Medulla oblongata (tissue), 1 donor: ENCODE data around the gene CDCA7L.
"Not testable (repeated sequence)": the region's sequence is repeated elsewhere in the genome, so short reads cannot be mapped to it uniquely, and the experiment has no call there.

Experiments
- DNase-seq: peaks from one replicate; pipeline ENCODE4 v3.0.0-alpha.2; 2015; ENCODE audit errors: extremely low spot score

The CDCA7L gene

GRCh38 chr7:21943436-21943835 lies 2.3 kb downstream of the CDCA7L start:
- DNase-seq: no peak

GRCh38 chr7:21942955-21943354 lies 2.7 kb downstream of the CDCA7L start:
- no peak for DNase-seq

DNA sequence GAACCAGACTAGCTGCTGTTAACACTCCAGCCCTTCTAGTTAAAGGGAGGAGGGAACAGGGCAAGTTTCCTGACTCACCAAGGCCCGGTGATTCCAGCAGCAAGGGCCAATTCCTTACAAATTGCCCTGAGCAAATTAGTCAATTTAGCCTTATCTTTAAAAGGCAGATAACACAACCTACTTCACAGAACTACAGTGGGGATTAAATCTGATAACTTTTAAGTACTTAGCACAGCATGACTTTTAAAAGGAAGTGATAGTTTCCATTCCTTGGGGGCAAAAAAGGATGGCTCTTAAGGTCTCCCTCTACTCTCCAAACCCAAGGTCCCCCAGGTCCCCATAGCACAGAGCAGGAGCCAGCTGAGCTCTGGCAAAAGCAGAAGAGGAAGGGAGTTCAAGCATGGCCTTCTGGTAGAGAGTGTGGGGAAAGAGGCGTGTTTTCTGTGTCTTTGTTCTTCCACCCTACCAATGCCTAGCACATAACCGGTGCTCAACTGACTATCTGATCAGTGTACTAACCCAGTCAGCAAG lies 4.0 kb downstream of the CDCA7L start:
- DNase-seq: no peak

- DNase-seq: no peak
These were observed 5.8 kb downstream of the CDCA7L start for GRCh38 chr7:21939858-21940372.

- DNase-seq: no peak
These were observed 6.4 kb downstream of the CDCA7L start for GRCh38 chr7:21939136-21939857.

GRCh38 chr7:21938463-21938862 lies 7.2 kb downstream of the CDCA7L start:
- DNase-seq: no peak

GRCh38 chr7:21934808-21935207 lies 10.9 kb downstream of the CDCA7L start:
- DNase-seq: no peak

DNA sequence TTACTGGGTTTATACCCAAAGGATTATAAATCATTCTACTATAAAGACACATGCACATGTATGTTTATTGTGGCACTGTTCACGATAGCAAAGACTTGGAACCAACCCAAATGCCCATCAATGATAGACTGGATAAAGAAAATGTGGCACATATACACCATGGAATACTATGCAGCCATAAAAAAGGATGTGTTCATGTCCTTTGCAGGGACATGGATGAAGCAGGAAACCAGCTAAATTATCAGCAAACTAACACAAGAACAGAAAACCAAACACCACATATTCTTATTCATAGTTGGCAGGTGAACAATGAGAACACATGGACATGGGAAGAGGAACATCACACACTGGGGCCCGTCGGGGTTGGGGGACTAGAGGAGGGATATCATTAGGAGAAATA lies 12.4 kb downstream of the CDCA7L start:
- not testable (repeated sequence) for DNase-seq

DNA sequence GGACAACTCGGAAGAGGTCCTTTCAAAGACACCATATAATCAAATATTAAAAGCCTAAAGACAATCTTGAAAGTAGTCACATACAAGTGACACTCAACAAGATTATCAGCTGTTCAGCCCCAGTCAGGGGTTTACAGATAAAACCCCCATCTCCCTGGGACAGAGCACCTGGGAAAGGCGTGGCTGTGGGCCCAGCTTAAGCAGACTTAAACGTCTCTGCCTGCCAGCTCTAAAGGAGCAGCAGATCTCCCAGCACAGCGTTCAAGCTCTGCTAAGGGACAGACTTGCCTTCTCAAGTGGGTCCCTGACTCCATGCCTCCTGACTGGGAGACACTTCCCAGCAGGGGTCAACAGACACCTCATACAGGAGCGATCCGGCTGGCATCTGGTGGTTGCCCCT lies 18.0 kb downstream of the CDCA7L start:
- no peak for DNase-seq

DNA sequence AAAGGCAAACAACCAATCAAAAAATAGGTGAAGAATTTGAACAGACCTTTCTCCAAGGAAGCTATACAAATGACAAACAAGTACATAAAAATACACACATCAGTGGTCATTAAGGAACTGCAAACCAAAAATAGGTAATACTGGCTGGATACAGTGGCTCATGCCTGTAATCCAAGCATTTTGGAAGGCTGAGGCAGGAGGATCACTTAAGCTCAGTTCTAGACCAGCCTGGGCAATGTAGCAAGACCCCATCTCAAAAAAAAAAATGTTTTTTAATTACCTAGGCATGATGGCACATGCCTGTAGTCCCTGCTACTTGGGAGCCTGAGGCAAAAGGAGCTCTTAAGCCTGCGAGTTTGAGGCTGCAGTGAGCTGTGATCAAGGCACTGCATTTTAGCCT lies 19.3 kb downstream of the CDCA7L start:
- no peak for DNase-seq

DNA sequence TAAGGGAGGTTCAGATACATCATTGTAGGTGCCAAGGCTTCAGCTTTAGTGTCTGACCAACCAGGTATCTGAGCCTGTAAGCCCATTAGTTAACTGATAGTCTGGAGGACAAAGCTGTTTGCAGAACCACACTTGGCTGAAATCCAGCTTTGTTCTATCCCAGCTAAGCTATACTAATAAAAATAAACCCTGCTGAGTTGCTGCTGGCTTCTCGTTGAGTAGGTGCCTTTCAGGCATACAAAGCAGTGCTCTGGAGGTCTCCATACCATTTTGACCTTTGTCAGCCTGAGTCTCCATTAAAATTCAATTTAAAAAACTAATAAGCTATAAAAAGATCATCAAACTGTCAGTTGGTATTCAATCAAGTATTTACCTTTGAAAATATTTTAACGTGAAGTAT lies 22.0 kb downstream of the CDCA7L start:
- DNase-seq: no peak

GRCh38 chr7:21922605-21923004 lies 23.1 kb downstream of the CDCA7L start:
- no peak for DNase-seq

DNA sequence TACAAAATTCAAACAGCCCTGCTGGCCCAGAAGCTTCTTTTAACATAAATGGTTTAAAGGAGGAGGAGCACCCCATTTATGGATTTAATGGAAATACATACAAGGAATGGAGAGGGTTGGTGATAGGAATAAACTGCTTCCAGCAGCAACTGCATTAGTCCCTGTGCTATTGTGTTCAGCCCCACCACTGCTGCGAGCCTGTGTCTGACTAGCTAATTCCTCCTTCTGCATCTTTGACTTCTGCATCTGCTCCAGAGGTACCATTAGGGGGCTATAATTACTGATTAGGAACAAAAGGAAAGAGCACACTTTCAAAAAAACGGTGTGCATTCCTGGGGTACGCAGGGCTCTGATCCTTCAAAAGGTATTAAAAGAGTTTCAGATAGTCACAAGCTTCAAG lies 24.8 kb downstream of the CDCA7L start:
- DNase-seq: no peak

- no peak for DNase-seq
These were observed 27.5 kb downstream of the CDCA7L start for GRCh38 chr7:21918216-21918615.

DNA sequence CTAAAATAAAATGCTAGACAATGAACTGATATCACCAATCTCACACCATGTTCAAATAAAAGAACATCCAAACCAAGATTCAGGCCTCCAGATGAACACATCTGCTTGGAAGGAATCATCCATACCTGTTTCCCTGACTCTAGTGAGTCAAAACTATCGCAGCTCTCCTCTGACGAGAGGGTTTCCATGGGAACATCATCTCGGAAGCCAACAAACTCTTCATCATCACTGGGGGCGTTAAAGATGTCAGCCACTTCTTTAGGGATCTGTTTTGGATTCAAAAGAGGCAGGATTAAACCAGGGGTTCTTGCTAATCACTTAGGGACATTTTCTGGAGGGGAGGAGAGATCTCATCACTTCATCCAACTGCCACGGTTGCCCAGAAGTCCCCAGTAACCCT lies 29.1 kb downstream of the CDCA7L start:
- no peak for DNase-seq

DNA sequence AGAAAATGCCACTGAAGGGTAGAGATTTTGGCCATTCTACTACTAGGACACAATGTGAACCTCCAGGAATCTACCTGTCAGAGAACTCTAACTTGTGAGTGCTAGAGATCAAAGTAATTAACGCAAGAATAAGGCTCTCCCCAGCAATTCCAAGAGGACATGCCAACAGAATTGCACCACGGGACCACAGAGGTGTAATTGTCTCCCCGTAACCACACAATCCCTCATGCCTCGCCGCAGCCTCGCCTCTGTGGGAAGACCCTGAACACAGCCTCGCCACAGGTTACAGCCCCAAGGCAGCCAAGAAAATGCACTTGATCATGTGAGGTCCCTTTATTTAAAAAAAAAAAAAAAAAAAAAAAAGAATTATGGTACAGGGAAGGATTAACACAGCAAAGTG lies 29.5 kb downstream of the CDCA7L start:
- DNase-seq: no peak

DNA sequence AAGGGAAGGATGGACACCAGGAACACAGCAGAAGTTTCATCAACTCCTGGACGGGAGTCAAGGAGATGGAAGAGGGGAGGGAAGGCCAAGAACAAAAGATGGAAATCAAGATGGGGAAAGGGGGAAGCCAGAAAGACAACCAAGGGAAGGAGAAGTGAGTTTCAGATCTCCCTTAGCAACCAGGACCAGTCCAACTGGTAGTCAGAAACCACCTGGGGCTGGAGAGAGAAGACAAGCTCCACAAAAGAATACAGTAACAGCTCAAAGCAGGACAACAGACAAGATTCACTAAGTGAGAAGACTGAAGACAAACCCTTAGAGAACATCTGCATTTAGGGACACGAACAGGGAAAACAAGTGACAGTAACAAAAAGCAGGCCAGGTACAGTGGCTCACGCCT lies 30.6 kb downstream of the CDCA7L start:
- DNase-seq: no peak

DNA sequence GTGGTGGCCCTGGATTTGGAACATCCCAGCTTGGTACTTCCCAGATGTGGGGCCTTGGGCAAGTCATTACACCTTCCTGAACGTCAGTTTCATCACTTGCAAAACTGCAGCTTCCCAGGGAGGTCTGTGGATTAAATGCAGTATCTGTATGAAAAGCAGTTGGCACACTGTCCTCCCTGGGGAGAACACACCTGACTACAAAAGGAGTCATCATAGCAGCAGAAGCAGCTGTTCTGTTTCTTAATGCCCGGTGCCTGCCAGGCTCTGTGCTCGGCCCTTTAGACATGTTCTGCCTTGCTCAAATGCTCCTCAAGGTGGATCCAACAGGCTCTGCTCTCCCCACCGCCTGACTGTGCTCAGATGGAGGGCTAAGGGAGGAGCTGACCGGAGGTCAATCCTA lies 31.0 kb downstream of the CDCA7L start:
- no peak for DNase-seq

GRCh38 chr7:21912931-21913780 lies 32.5 kb downstream of the CDCA7L start:
- DNase-seq: no peak

DNA sequence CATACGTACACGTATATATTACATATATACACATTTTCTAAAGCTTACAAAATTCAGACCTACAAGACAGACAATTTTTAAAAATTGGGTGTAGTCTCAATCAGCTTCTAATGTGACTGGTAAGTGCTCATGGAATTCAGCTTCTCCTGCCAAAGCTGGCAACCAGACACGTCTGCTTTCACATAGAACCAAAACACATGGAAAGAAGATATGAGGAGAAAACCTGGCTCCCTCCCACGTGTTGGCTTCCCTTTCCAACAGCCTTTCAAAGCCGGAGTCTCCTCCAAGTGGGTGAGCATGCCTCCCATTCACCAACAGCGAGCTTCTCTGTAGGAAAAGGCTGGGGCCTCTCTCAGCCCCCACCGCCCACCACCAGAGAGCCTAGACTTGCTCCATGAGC lies 33.4 kb downstream of the CDCA7L start:
- no peak for DNase-seq

GRCh38 chr7:21911341-21911875 lies 34.3 kb downstream of the CDCA7L start:
- no peak for DNase-seq

- DNase-seq: no peak
These were observed 35.4 kb downstream of the CDCA7L start for GRCh38 chr7:21910253-21910652.

DNA sequence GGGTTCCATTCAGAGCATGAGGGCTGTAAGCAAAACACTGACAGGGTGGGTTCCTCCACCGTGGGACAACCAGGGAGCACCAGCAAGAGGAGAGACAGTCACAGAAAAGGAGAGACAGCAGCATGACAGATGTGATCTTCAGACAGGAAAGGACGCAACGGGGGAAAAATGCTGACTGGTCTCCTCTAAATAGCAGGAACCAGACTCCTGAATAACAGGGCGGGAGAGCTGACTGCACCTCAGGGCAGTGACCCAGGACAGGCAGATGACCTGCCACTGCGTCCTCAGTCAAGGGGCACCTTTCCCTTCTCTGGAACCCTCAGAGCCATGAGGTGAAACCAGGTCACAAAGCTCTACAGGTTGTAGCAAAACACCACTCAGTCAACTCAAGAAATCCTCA lies 37.0 kb downstream of the CDCA7L start:
- DNase-seq: no peak
